Tibial nerve (tissue), 4 donors: ENCODE results near the gene C22orf15.

Source experiments
- CTCF ChIP-seq, 5 experiments: fragments of 200-600 bp in 3 of 5; fragments of 450-650 bp in 2 of 5; sonication (generic) in 3 of 5; IDR thresholded peaks; one replicate each; pipeline ENCODE4 v1.5.1; 2016 to 2019; ENCODE audit warnings: antibody characterized with exemption in 5 of 5, mild to moderate bottlenecking in 3 of 5, moderate library complexity in 2 of 5
- EP300 ChIP-seq, 2 donors: sonication (generic); formaldehyde crosslinking; IDR thresholded peaks; one replicate each; pipeline ENCODE4 v1.6.1; 2017; ENCODE audit warnings: antibody characterized with exemption in 2 of 2, mild to moderate bottlenecking in 1 of 2
- POLR2A ChIP-seq, 2 donors: fragments of 450-650 bp; IDR thresholded peaks; one replicate each; pipeline ENCODE4 v1.6.1; 2017; ENCODE audit warnings: antibody characterized with exemption in 2 of 2, mild to moderate bottlenecking in 2 of 2, moderate library complexity in 2 of 2

GRCh38 chr22:23789638-23790037, 26.8 kb downstream of the C22orf15 start:
- TF ChIP-seq EP300 (IDR thresholded peaks at IDR 0.05) (no peak), POLR2A (IDR thresholded peaks at IDR 0.05) (no peak), CTCF (IDR thresholded peaks at IDR 0.05) (no peak)
